Brain microvascular endothelial cell (primary cell): ENCODE data around the gene STARD10.

ENCODE experiments used
- DNase-seq: peaks from one replicate; pipeline ENCODE4 v3.0.0-alpha.2; 2020
- H3K27ac ChIP-seq: fragments of 250-450 bp; sonication (Bioruptor Pico); 2 replicates; pipeline ENCODE4 v1.5.1; 2020; ENCODE audit warnings: mild to moderate bottlenecking, moderate library complexity
- H3K27me3 ChIP-seq: fragments of 250-450 bp; sonication (Bioruptor Pico); replicated peaks from 2 replicates; pipeline ENCODE4 v1.5.1; 2020; ENCODE audit warnings: mild to moderate bottlenecking
- H3K36me3 ChIP-seq: fragments of 250-450 bp; sonication (Bioruptor Pico); replicated peaks from 2 replicates; pipeline ENCODE4 v1.5.1; 2020; ENCODE audit warnings: mild to moderate bottlenecking
- H3K4me3 ChIP-seq: 2 replicates; pipeline ENCODE4 v1.5.1; 2011; ENCODE audit warnings: low read depth, mild to moderate bottlenecking, control low read depth, low read length, moderate library complexity
- CTCF ChIP-seq: IDR thresholded peaks from 2 replicates; pipeline ENCODE4 v1.5.1; 2011; ENCODE audit warnings: low read depth, mild to moderate bottlenecking, moderate library complexity, low read length, control low read depth, inconsistent platforms; ENCODE audit errors: missing control alignments
- in situ Hi-C: cut with HindIII; loops from 2 replicates; pipeline ENCODE4 v1.10.0; 2017; ENCODE audit warnings: low sequenced_read_pairs, low pct_ligation_motif_present

Gene STARD10

GRCh38 chr11:72727521-72727920, 66.3 kb downstream of the STARD10 start:
- Histone ChIP-seq H3K36me3 (no peaks in the 10 kb centered on the region), H3K27me3 (no peaks in the 10 kb centered on the region), H3K4me3 (no peak overlapping the region), H3K27ac (no peak overlapping the region)
- DNase-seq = no peak
- in situ Hi-C loops = no loop called here
- TF ChIP-seq CTCF = no peak

- Histone ChIP-seq H3K27me3 (no peaks in the 10 kb centered on the region), H3K27ac (no peak overlapping the region), H3K4me3 (no peak overlapping the region), H3K36me3 (no peaks in the 10 kb centered on the region)
- in situ Hi-C loops = no loop called here
- no peak for TF ChIP-seq CTCF
- DNase-seq = no peak
Observed at GRCh38 chr11:72726266-72727220, 67.3 kb downstream of the STARD10 start.

- in situ Hi-C loops = no loop called here
- Histone ChIP-seq H3K27me3 (no peaks in the 10 kb centered on the region), H3K27ac (no peak overlapping the region), H3K4me3 (no peak overlapping the region), H3K36me3 (no peaks in the 10 kb centered on the region)
- no peak for DNase-seq
- no peak for TF ChIP-seq CTCF
Observed at GRCh38 chr11:72725724-72726028, 68.2 kb downstream of the STARD10 start.

- in situ Hi-C loops = no loop called here
- H3K4me3 ChIP-seq = no peak overlapping the region
- TF ChIP-seq CTCF = peak; percentile 92
- no peak overlapping the region for H3K27ac ChIP-seq
- no peaks in the 10 kb centered on the region for H3K36me3 ChIP-seq
- H3K27me3 ChIP-seq = no peaks in the 10 kb centered on the region
- peak; percentile 72 for DNase-seq
Observed at GRCh38 chr11:72724851-72725723, 68.8 kb downstream of the STARD10 start.

- Histone ChIP-seq H3K27ac (no peak overlapping the region), H3K4me3 (no peak overlapping the region), H3K36me3 (no peaks in the 10 kb centered on the region), H3K27me3 (no peaks in the 10 kb centered on the region)
- DNase-seq = no peak
- in situ Hi-C loops = no loop called here
- no peak for TF ChIP-seq CTCF
Observed at GRCh38 chr11:72724021-72724551, 69.8 kb downstream of the STARD10 start.
